Lung (tissue), 12 donors: ENCODE results near the gene RERE. TPM values are rescaled to one million over a fixed set of nuclear protein-coding genes. Genes with fewer than 3 reads are reported as not detected.

Experiments
- ATAC-seq: fragments of 200-7000 bp; cut with Tn5 transposase; one replicate; pipeline ENCODE4 v1.9.1; 2020; ENCODE audit warnings: moderate number of reproducible peaks; ENCODE audit not compliant: insufficient read depth, low FRiP score
- DNase-seq, 3 donors: peaks; one replicate each; pipeline ENCODE4 v3.0.0-alpha.2; 2013 to 2017
- H3K27ac ChIP-seq, 2 donors: one replicate each; pipeline ENCODE4 v1.5.1; 2013; ENCODE audit warnings: mild to moderate bottlenecking in 2 of 2, moderate library complexity in 2 of 2, control low read depth in 1 of 2, inconsistent platforms in 1 of 2, low read depth in 1 of 2, low read length in 1 of 2
- H3K27me3 ChIP-seq, 3 donors: one replicate each; pipeline ENCODE4 v1.5.1; 2013; ENCODE audit warnings: low read length in 2 of 3; ENCODE audit not compliant: control insufficient read depth in 3 of 3, insufficient read depth in 3 of 3
- H3K36me3 ChIP-seq, 4 donors: one replicate each; pipeline ENCODE4 v1.5.1; 2013; ENCODE audit warnings: low read length in 4 of 4, mild to moderate bottlenecking in 1 of 4, moderate library complexity in 1 of 4; ENCODE audit not compliant: control insufficient read depth in 4 of 4, insufficient read depth in 4 of 4
- H3K4me1 ChIP-seq, 5 donors: one replicate each; pipeline ENCODE4 v1.5.1; 2013; ENCODE audit warnings: low read length in 5 of 5, mild to moderate bottlenecking in 2 of 5, moderate library complexity in 1 of 5; ENCODE audit not compliant: control insufficient read depth in 5 of 5, insufficient read depth in 5 of 5
- H3K4me3 ChIP-seq: one replicate; pipeline ENCODE4 v1.5.1; 2013; ENCODE audit warnings: mild to moderate bottlenecking, control low read depth, moderate library complexity
- H3K9ac ChIP-seq, 2 donors: one replicate each; pipeline ENCODE4 v1.5.1; 2013; ENCODE audit warnings: low read length in 2 of 2, control low read depth in 1 of 2; ENCODE audit not compliant: insufficient read depth in 1 of 2
- H3K9me3 ChIP-seq, 4 donors: one replicate each; pipeline ENCODE4 v1.5.1; 2013; ENCODE audit warnings: low read length in 3 of 4, mild to moderate bottlenecking in 1 of 4, moderate library complexity in 1 of 4; ENCODE audit not compliant: control insufficient read depth in 4 of 4, insufficient read depth in 3 of 4
- WGBS, 2 donors: extraction: QIAGEN DNeasy Blood & Tissue Kit; methylation state at CpG; one replicate each; pipeline ENCODE4 v1.1.7; 2013; 5-methylcytosine and 5-hydroxymethylcytosine counted together
- polyA plus RNA-seq, 2 donors: library from polyadenylated mRNA; stranded (reverse); fragments of 200-250 nt; gene quantifications; one replicate each; pipeline ENCODE4 v1.2.1, GENCODE V29; 2013
- total RNA-seq, 2 donors: library from RNA; depleted of rRNA in 1 of 2; stranded (reverse); fragments of >200 nt in 1 of 2; gene quantifications; one replicate each; pipeline ENCODE4 v1.2.1, GENCODE V29; 2014 to 2021
- TF ChIP-seq, protein P1 (sequence below): IDR thresholded peaks from 2 replicates; pipeline ENCODE4 v1.5.1; 2012; ENCODE audit warnings: mild to moderate bottlenecking; ENCODE audit errors: control extremely low read depth, extremely low read depth
- donor health status: control.
- donor health status: control.
- donor health status: Bipolar disorder and iron deficiency.
- donor health status: healthy.
- donor health status: DM: yes; HTN: yes; CAD: no.

RERE gene
- total and polyA plus RNA-seq, 4 donors = 21.7 to 207 (median 57.5) TPM

DNA sequence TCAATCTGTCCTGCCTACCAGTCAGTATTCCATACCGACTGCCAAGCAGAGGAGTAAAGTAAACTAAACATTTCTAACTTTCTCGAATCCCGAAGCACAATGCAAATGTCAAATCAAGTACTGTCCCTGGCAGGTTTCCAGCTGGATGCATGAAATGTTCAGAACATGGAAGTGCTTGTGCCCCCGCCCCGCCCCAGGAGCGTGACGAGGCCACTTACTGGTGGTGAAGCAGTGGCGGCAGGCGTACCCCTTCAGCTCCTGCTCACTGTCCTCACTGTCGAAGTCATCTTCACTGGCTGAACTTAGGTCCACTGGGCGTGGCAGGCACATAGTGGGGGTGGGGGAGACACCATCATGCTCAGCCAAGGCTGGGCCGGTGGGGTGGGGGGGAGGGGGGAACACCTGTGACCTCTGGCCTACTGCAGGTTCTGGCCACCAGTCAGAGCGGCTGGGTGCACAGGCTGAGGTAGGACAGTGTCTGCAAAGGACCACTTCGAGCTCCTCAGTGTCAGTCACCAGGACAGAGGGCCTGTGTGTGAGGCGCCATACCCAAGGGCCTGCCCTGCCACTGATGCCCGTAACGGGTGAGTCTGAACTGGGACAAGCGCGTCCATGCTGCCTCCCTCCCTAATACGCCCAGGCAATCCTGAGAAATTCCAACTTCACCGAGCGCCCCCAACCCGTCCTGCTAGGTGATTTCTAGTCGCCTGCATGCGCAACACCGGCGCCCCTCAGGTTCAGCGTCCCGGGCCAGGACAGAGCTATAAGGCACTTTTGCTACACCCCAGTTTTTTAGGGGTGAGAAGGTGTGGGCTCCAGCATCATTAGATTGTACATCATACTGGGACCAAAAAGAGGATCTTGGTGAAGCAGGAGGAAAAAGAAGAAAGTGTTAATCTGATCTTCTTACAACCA, 452.7 kb downstream of the RERE start:
- no peaks in the 10 kb centered on the region for H3K9me3 ChIP-seq
- peaks cover 8 to 54% (median 35%) of the 10 kb centered on the region in 4 donors for H3K36me3 ChIP-seq
- H3K4me3 ChIP-seq = no peak overlapping the region
- 76 to 89% methylated on average over 28 to 29 of the region's 29 CpGs for WGBS, 2 donors
- TF ChIP-seq, protein P1, sequence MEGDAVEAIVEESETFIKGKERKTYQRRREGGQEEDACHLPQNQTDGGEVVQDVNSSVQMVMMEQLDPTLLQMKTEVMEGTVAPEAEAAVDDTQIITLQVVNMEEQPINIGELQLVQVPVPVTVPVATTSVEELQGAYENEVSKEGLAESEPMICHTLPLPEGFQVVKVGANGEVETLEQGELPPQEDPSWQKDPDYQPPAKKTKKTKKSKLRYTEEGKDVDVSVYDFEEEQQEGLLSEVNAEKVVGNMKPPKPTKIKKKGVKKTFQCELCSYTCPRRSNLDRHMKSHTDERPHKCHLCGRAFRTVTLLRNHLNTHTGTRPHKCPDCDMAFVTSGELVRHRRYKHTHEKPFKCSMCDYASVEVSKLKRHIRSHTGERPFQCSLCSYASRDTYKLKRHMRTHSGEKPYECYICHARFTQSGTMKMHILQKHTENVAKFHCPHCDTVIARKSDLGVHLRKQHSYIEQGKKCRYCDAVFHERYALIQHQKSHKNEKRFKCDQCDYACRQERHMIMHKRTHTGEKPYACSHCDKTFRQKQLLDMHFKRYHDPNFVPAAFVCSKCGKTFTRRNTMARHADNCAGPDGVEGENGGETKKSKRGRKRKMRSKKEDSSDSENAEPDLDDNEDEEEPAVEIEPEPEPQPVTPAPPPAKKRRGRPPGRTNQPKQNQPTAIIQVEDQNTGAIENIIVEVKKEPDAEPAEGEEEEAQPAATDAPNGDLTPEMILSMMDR = no peak
- peak overlapping the region; percentile 55 to 69 for H3K27ac ChIP-seq
- no peak for ATAC-seq
- no peaks in the 10 kb centered on the region for H3K27me3 ChIP-seq
- peaks cover 6 to 24% (median 22%) of the 10 kb centered on the region in 5 donors for H3K4me1 ChIP-seq
- DNase-seq = peak; percentile 81 to 88 (median 88)
- no peak overlapping the region for H3K9ac ChIP-seq

DNA sequence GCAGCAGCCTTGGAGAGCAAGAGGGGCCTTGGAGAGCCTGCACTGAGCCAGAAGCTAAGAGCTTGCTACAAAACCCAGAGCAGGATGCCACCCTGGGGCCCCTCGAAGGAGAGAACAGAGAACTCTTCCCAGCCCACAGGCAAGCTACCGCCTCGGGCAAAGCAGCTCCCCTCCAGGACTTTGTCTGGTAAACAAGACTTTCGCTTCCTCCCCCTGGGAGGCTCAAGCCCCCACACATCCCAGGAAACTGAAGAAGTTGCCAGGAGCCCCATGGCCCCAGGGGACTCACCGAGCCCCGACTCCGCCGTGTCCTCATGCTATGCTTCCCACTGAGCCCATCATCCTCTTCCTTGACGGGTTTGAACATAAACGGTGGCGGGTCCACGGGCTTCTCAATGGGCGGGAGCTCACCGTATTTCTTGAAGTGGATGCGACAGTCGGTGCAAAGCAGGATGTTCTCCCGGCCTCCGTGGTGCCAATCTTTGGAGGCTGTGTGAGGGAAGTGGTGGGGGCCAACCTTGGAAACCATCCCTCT, 453.6 kb downstream of the RERE start:
- no peaks in the 10 kb centered on the region for H3K27me3 ChIP-seq
- no peak overlapping the region for H3K4me3 ChIP-seq
- ATAC-seq (no peak), DNase-seq (no peak)
- H3K36me3 ChIP-seq = peaks cover 9 to 63% (median 41%) of the 10 kb centered on the region in 4 donors
- no peak overlapping the region for H3K9ac ChIP-seq
- no peaks in the 10 kb centered on the region for H3K9me3 ChIP-seq
- peaks cover 6 to 24% (median 19%) of the 10 kb centered on the region in 5 donors for H3K4me1 ChIP-seq
- 67 to 76% methylated on average over 18 of the region's 18 CpGs for WGBS, 2 donors
- H3K27ac ChIP-seq = peak overlapping the region; percentile 55 to 69
- TF ChIP-seq, protein P1 = no peak

DNA sequence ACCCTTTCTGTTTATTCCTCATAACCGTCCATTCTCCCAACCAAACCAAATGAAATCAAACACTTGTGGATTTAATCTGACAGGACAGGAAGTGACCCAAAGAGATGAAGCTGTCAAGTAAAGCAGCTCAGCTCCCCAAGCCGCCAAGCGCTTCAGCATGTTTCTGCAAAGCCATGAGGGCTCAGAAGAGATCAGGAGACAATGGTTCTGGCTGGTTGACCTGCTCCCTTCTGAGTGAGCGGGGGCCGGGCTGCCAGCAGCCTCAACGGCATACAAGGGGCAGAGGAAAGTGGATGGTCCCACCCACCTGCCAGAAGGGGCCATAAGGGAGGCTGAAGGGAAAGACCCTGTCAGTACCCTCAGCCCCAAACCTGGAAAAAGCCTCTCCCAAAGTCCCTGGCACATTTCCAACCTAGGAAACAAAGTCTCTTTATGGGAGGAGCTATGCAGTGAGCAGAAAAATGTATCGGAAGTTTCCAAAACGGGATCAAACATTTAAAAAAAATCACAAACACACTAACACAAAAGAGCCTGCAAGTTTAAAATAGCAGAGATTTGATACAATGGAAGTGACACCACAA, 454.2 kb downstream of the RERE start:
- H3K36me3 ChIP-seq = peaks cover 12 to 68% (median 41%) of the 10 kb centered on the region in 4 donors
- ATAC-seq = no peak
- 71 to 77% methylated on average over 8 of the region's 8 CpGs for WGBS, 2 donors
- peak overlapping the region; percentile 24 to 57 for H3K27ac ChIP-seq
- no peak for DNase-seq
- H3K4me3 ChIP-seq = no peak overlapping the region
- no peak overlapping the region for H3K9ac ChIP-seq
- H3K4me1 ChIP-seq = peaks cover 6 to 24% (median 18%) of the 10 kb centered on the region in 5 donors
- TF ChIP-seq, protein P1 = no peak
- no peaks in the 10 kb centered on the region for H3K27me3 ChIP-seq
- H3K9me3 ChIP-seq = no peaks in the 10 kb centered on the region
